ENCODE measurements around the gene TMEM132D. TPM values are rescaled to one million over a fixed set of nuclear protein-coding genes. Genes with fewer than 3 reads are reported as not detected.

The TMEM132D gene
- total RNA-seq, 4 donors from 2014 or later, result 0.17 TPM; not detected in 3

DNA sequence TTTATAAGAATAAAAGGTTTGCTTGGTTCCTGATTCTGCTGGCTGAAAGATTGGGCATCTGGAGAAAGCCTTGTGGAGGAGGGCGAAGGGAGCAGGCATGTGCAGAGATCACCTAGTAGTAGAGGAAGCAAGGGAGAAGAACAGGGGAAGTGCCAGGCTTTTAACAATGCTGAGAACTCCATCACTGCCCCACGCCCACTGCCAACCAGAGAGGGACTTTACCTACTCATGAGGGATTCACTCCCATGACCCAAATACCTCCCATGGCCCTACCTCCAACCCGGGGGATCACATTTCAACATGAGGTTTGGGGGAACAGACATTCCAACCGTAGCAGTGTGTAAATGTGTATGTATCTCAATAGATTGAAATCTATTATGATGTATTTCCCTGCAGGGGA lies 690.3 kb downstream of the TMEM132D start:
- H3K27ac ChIP-seq (replicated peaks in 1 of 4), result no peak overlapping the region
- DNase-seq (ENCODE audit: extremely low spot score), result peak; percentile 91
- H3K4me1 ChIP-seq, result no peaks in the 10 kb centered on the region
- no peak overlapping the region for H3K4me3 ChIP-seq
- TF ChIP-seq, protein P1, sequence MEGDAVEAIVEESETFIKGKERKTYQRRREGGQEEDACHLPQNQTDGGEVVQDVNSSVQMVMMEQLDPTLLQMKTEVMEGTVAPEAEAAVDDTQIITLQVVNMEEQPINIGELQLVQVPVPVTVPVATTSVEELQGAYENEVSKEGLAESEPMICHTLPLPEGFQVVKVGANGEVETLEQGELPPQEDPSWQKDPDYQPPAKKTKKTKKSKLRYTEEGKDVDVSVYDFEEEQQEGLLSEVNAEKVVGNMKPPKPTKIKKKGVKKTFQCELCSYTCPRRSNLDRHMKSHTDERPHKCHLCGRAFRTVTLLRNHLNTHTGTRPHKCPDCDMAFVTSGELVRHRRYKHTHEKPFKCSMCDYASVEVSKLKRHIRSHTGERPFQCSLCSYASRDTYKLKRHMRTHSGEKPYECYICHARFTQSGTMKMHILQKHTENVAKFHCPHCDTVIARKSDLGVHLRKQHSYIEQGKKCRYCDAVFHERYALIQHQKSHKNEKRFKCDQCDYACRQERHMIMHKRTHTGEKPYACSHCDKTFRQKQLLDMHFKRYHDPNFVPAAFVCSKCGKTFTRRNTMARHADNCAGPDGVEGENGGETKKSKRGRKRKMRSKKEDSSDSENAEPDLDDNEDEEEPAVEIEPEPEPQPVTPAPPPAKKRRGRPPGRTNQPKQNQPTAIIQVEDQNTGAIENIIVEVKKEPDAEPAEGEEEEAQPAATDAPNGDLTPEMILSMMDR (IDR thresholded peaks at IDR 0.05), result no peak
- TF ChIP-seq EP300 (IDR thresholded peaks at IDR 0.05) (no peak), POLR2AphosphoS5 (IDR thresholded peaks at IDR 0.05) (no peak), POLR2A (IDR thresholded peaks at IDR 0.05; ENCODE audit: low read depth) (no peak)
- intact Hi-C loops (cut with DNase I), result no loop called here
- peaks cover 0 to 8% (median 2%) of the 10 kb centered on the region in 4 donors for H3K27me3 ChIP-seq
- H3K36me3 ChIP-seq, result no peaks in the 10 kb centered on the region
- no peaks in the 10 kb centered on the region for H3K9me3 ChIP-seq
- 67% methylated on average over 4 of the region's 4 CpGs for whole genome bisulfite sequencing

DNA sequence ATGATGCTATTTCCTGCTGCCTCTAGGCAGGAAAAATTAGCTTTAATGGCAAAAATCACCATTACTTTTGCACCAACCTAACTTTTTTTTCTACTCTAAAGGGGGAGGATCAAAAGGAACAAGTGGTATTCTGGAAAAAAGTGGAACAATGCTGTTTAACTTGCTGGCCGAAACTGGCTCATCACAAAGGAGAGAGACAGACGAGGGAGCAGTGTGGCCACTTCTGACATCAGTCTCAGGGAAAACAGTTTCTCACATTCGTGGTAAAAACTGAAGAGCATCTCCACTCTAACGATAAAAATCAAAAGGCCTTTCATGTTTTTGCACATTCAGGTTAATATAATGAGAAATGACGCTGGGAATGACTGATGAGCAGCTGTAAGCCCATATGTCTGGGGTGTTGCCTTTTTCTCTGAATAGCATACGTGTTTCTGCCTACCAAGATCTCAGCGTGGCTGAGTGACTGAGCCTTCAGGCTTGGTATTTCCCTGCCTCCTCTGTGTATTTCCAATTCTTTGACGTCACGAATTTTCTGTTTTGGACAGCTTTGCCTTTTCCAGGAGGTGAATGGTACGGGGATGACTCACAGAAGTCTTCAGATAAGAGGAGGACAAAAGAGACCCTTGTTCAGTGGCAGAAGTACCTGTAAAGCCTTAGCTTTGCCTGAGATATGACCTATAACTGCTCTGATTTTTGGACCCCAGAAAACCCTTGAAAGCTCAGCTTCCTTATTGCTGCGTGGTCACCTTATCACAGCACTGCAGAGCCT lies 691.8 kb downstream of the TMEM132D start:
- Histone ChIP-seq H3K36me3 (no peaks in the 10 kb centered on the region), H3K27ac (replicated peaks in 1 of 4) (no peak overlapping the region), H3K4me1 (no peaks in the 10 kb centered on the region), H3K9me3 (no peaks in the 10 kb centered on the region), H3K4me3 (no peak overlapping the region), H3K27me3 (peaks cover 0 to 8% (median 2%) of the 10 kb centered on the region in 4 donors)
- 67% methylated on average over 11 of the region's 11 CpGs for WGBS
- intact Hi-C loops (cut with DNase I), result no loop called here
- TF ChIP-seq, protein P1 (IDR thresholded peaks at IDR 0.05), result no peak
- no peak for TF ChIP-seq POLR2A (IDR thresholded peaks at IDR 0.05; ENCODE audit: low read depth)
- DNase-seq (ENCODE audit: extremely low spot score), result peak; percentile 39

DNA sequence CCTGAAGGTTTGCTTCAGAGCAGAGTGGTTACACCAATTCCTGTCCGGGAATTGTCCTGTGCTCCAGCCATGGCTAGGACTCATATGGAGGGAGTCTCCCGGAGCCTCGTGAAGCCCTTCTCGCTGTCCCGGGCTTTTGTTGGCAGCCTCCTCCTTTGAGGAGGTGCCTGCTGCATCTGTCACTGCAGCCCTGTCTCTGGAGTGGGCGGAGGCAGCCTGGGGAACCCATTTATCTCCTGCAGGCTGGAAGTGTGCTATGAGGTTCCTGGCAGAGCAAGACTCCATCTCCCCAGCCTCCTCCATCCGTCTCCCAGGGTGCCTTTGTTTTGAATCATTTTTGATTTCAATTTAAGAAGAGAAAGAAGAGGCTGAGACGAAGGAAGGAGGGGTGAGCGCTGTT lies 695.3 kb downstream of the TMEM132D start:
- no peak overlapping the region for H3K27ac ChIP-seq (replicated peaks in 1 of 4)
- H3K4me1 ChIP-seq, result no peaks in the 10 kb centered on the region
- intact Hi-C loops (cut with DNase I), result no loop called here
- 65% methylated on average over 9 of the region's 9 CpGs for WGBS
- no peak overlapping the region for H3K4me3 ChIP-seq
- H3K9me3 ChIP-seq, result peaks cover 0 to 11% (median 0%) of the 10 kb centered on the region in 4 donors
- H3K36me3 ChIP-seq, result no peaks in the 10 kb centered on the region
- TF ChIP-seq POLR2AphosphoS5 (IDR thresholded peaks at IDR 0.05) (no peak), EP300 (IDR thresholded peaks at IDR 0.05) (no peak), POLR2A (IDR thresholded peaks at IDR 0.05; ENCODE audit: low read depth) (no peak)
- TF ChIP-seq, protein P1 (IDR thresholded peaks at IDR 0.05), result no peak
- H3K27me3 ChIP-seq, result peaks cover 0 to 10% (median 2%) of the 10 kb centered on the region in 4 donors
- no peak for DNase-seq (ENCODE audit: extremely low spot score)

DNA sequence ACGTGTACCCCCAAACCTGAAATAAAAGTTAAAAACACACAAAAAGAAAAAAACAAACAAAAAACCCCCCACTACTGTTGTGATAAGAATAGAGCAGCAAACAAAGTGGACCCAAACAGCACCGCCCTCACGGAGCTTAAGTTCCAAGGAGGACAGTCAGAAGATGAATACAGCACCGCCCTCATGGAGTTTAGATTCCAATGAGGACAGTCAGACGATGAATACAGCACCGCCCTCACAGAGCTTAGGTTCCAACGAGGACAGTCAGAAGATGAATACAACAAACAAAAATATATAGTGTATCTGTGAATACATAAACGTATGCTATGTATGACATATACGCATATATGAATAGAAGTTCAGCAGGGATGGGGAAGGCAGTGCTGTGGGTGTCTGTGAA lies 696.7 kb downstream of the TMEM132D start:
- H3K36me3 ChIP-seq, result no peaks in the 10 kb centered on the region
- TF ChIP-seq POLR2AphosphoS5 (IDR thresholded peaks at IDR 0.05), result no peak
- TF ChIP-seq EP300 (IDR thresholded peaks at IDR 0.05), result no peak
- TF ChIP-seq POLR2A (IDR thresholded peaks at IDR 0.05; ENCODE audit: low read depth), result no peak
- TF ChIP-seq, protein P1 (IDR thresholded peaks at IDR 0.05), result no peak
- WGBS, result 87% methylated on average over 9 of the region's 9 CpGs
- no peak for DNase-seq (ENCODE audit: extremely low spot score)
- intact Hi-C loops (cut with DNase I), result no loop called here
- no peak overlapping the region for H3K4me3 ChIP-seq
- H3K27me3 ChIP-seq, result peaks cover 0 to 15% (median 2%) of the 10 kb centered on the region in 4 donors
- H3K9me3 ChIP-seq, result peaks cover 0 to 15% (median 0%) of the 10 kb centered on the region in 4 donors
- H3K27ac ChIP-seq (replicated peaks in 1 of 4), result no peak overlapping the region
- H3K4me1 ChIP-seq, result no peaks in the 10 kb centered on the region
